Ishikawa (cell line): Measurements from ENCODE around the gene SCAPER.

Source experiments
- CEBPB ChIP-seq: IDR thresholded peaks from 2 replicates; pipeline ENCODE4 v1.6.1; 2012
- CREB1 ChIP-seq: IDR thresholded peaks from 2 replicates; pipeline ENCODE4 v1.6.1; 2012; ENCODE audit warnings: low read depth
- EGR1 ChIP-seq: IDR thresholded peaks from 2 replicates; pipeline ENCODE4 v1.6.1; 2012
- EP300 ChIP-seq: IDR thresholded peaks from 2 replicates; pipeline ENCODE4 v1.6.1; 2012; ENCODE audit warnings: borderline replicate concordance
- FOXM1 ChIP-seq: IDR thresholded peaks from 2 replicates; pipeline ENCODE4 v1.6.1; 2012; ENCODE audit warnings: low read depth, borderline replicate concordance
- MAX ChIP-seq: IDR thresholded peaks from 2 replicates; pipeline ENCODE4 v1.6.1; 2012
- NFIC ChIP-seq: IDR thresholded peaks from 2 replicates; pipeline ENCODE4 v1.6.1; 2012
- RAD21 ChIP-seq: IDR thresholded peaks from 2 replicates; pipeline ENCODE4 v1.6.1; 2012; ENCODE audit warnings: low read depth
- TAF1 ChIP-seq: IDR thresholded peaks from 2 replicates; pipeline ENCODE4 v1.6.1; 2012; ENCODE audit warnings: low read depth, mild to moderate bottlenecking
- TCF12 ChIP-seq: IDR thresholded peaks from 2 replicates; pipeline ENCODE4 v1.6.1; 2012; ENCODE audit warnings: low read depth
- TEAD4 ChIP-seq: IDR thresholded peaks from 2 replicates; pipeline ENCODE4 v1.6.1; 2012
- USF1 ChIP-seq: IDR thresholded peaks from 2 replicates; pipeline ENCODE4 v1.6.1; 2012
- YY1 ChIP-seq: IDR thresholded peaks from 2 replicates; pipeline ENCODE4 v1.6.1; 2012; ENCODE audit warnings: low read depth
- ZBTB7A ChIP-seq: IDR thresholded peaks from 2 replicates; pipeline ENCODE4 v1.6.1; 2012; ENCODE audit warnings: low read depth
- TF ChIP-seq, protein P1 (sequence below): IDR thresholded peaks from 2 replicates; pipeline ENCODE4 v1.6.1; 2012; ENCODE audit warnings: low read depth, mild to moderate bottlenecking

SCAPER gene

DNA sequence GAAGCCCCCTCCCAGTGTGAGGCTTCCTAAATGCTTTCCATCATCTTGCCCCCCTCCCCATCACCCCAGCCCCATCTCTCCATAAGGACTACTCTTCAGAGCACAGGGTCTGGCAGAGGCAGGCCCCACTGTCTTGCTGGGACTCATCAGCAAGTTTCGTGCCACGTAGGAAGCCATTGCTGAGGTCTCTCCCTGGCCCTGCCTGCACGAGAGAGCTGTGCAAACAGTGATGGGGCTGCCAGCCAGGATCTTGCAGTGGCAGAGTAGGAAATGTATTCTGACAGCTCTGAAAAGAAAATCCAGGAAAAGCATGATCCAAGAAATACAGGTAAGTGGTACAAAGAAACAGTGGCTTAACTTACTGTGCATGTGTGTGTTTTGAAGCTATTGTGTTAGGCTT, 546.0 kb downstream of the SCAPER start:
- TF ChIP-seq RAD21 (no peak), TEAD4 (no peak), NFIC (no peak), CREB1 (no peak), TAF1 (no peak), ZBTB7A (no peak), EP300 (no peak), USF1 (no peak), YY1 (no peak), CEBPB (no peak), MAX (no peak), TCF12 (no peak), EGR1 (no peak), FOXM1 (no peak)
- TF ChIP-seq, protein P1, sequence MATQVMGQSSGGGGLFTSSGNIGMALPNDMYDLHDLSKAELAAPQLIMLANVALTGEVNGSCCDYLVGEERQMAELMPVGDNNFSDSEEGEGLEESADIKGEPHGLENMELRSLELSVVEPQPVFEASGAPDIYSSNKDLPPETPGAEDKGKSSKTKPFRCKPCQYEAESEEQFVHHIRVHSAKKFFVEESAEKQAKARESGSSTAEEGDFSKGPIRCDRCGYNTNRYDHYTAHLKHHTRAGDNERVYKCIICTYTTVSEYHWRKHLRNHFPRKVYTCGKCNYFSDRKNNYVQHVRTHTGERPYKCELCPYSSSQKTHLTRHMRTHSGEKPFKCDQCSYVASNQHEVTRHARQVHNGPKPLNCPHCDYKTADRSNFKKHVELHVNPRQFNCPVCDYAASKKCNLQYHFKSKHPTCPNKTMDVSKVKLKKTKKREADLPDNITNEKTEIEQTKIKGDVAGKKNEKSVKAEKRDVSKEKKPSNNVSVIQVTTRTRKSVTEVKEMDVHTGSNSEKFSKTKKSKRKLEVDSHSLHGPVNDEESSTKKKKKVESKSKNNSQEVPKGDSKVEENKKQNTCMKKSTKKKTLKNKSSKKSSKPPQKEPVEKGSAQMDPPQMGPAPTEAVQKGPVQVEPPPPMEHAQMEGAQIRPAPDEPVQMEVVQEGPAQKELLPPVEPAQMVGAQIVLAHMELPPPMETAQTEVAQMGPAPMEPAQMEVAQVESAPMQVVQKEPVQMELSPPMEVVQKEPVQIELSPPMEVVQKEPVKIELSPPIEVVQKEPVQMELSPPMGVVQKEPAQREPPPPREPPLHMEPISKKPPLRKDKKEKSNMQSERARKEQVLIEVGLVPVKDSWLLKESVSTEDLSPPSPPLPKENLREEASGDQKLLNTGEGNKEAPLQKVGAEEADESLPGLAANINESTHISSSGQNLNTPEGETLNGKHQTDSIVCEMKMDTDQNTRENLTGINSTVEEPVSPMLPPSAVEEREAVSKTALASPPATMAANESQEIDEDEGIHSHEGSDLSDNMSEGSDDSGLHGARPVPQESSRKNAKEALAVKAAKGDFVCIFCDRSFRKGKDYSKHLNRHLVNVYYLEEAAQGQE, result no peak

GRCh38 chr15:76358453-76358852, 546.7 kb downstream of the SCAPER start:
- TF ChIP-seq YY1 (no peak), FOXM1 (no peak), NFIC (no peak), CREB1 (no peak), TEAD4 (no peak), TCF12 (no peak), EGR1 (no peak), RAD21 (no peak), TAF1 (no peak), EP300 (no peak), MAX (no peak), CEBPB (no peak), USF1 (no peak), ZBTB7A (no peak)
- TF ChIP-seq, protein P1, result no peak

- TF ChIP-seq, protein P1, result no peak
These were observed 550.2 kb downstream of the SCAPER start for GRCh38 chr15:76354823-76355440.

GRCh38 chr15:76353903-76354302, 551.2 kb downstream of the SCAPER start:
- TF ChIP-seq TAF1, result no peak
- no peak for TF ChIP-seq TCF12
- TF ChIP-seq USF1, result no peak
- TF ChIP-seq YY1, result no peak
- TF ChIP-seq EGR1, result no peak

- TF ChIP-seq TEAD4 (no peak), ZBTB7A (no peak)
- TF ChIP-seq, protein P1, result no peak
These were observed 552.0 kb downstream of the SCAPER start for GRCh38 chr15:76353023-76353577.
